ENCODE results near the gene ZNF653.
A peak's percentile ranks its signal among the peaks of the same experiment; 100 is the strongest.
"Not testable (repeated sequence)": the region's sequence is repeated elsewhere in the genome, so short reads cannot be mapped to it uniquely, and the experiment has no call there.

The ZNF653 gene

GRCh38 chr19:11453468-11454341, 51.9 kb downstream of the ZNF653 start:
- DNase-seq: no peak

GRCh38 chr19:11452620-11453310, 52.9 kb downstream of the ZNF653 start:
- DNase-seq: no peak

- no peak for DNase-seq
Observed at GRCh38 chr19:11451871-11452619, 53.6 kb downstream of the ZNF653 start.

- DNase-seq: no peak
Observed at GRCh38 chr19:11451327-11451870, 54.2 kb downstream of the ZNF653 start.

GRCh38 chr19:11450570-11451326, 54.9 kb downstream of the ZNF653 start:
- no peak for DNase-seq

GRCh38 chr19:11448923-11449554, 56.6 kb downstream of the ZNF653 start:
- no peak for DNase-seq

GRCh38 chr19:11448410-11448809, 57.2 kb downstream of the ZNF653 start:
- no peak for DNase-seq

GRCh38 chr19:11447347-11448262, 58.0 kb downstream of the ZNF653 start:
- DNase-seq: no peak

- DNase-seq: peak; percentile 24 to 43
Observed at GRCh38 chr19:11446652-11447301, 58.9 kb downstream of the ZNF653 start.

GRCh38 chr19:11446271-11446651, 59.4 kb downstream of the ZNF653 start:
- no peak for DNase-seq

- no peak for DNase-seq
Observed at GRCh38 chr19:11445141-11445540, 60.5 kb downstream of the ZNF653 start.

- DNase-seq: no peak
Observed at GRCh38 chr19:11444059-11444458, 61.6 kb downstream of the ZNF653 start.

GRCh38 chr19:11437955-11438354, 67.7 kb downstream of the ZNF653 start:
- no peak for DNase-seq

- no peak for DNase-seq
Observed at GRCh38 chr19:11435833-11436313, 69.8 kb downstream of the ZNF653 start.

- peak; percentile 96 to 98 for DNase-seq
Observed at GRCh38 chr19:11435057-11435832, 70.4 kb downstream of the ZNF653 start, which contains the start of the genes ODAD3 and PRKCSH. TSS of gene ODAD3 (minus strand) at chr19:11435121. CDS start at chr19:11435016, 105 bp downstream. TSS of gene PRKCSH (plus strand) at chr19:11435635. CDS start at chr19:11436118, 483 bp downstream.

- DNase-seq: no peak
Observed at GRCh38 chr19:11434703-11435056, 71.0 kb downstream of the ZNF653 start.

GRCh38 chr19:11433526-11433925, 72.1 kb downstream of the ZNF653 start:
- DNase-seq: not testable (repeated sequence)

Data from stimulated activated CD4-positive, alpha-beta T cell treated with anti-CD3 and anti-CD28 coated beads, Interleukin-4, amount 100 ng/mL, for 4 hours (primary cell).